ENCODE measurements around the gene SYT13.

SYT13 gene

DNA sequence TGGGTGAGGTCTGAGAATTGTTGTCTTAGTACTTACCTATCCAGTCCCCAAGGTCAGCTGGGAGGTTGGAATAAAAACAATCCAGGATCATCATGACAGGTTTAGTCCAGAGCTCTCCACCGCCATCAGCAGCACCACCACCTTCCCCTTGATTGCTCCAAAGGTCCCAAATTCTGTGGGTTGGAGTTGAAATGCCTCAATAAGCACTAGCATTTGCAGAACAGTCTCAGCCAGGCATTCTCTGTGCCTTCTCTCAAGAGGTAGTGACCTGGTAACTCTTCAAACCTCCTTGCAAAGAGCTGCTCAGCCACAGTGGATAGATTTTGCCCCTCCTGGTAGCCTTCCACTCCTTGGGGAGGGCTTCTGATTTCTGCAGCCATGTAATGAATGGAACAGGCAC lies 70.1 kb downstream of the SYT13 start:
- DNase-seq (ENCODE audit: low read depth) = no peak

DNA sequence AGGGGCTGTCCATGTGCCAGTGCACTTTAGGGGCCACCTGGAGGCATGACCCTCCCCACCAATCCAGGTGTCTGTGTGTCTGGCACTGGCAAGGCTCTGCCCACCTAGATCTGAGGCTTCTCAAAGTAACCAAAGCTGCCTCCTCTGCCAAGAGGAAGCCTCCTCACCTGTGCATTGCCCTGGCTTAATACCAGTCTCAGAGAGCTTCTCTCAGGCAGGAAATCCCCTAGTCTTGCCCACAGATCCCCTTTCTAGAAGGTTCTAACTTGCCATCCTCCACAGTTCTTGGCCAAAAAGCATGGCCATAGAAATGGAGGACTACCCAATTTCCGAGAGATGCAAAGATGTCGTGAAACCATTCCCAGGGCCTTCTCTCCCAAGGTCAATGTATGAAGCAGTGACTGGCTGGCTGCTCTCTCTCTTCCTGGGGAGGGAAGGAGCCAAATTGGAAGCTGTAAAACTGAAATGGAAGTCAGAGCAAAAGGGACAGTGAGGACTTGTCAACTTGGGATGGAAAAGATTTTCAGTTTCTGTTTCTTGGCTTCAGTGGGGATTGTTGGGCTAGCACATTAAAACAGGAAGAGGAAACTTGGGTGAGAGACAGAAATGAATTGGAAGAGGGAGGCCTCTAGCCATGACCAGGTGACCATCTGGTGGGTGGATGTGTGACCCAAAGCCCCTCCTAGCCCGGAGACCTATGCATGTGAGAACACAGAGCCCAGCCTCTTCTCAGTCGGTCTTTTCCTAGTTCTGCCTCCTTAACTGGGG lies 70.9 kb downstream of the SYT13 start:
- DNase-seq (ENCODE audit: low read depth) = no peak

DNA sequence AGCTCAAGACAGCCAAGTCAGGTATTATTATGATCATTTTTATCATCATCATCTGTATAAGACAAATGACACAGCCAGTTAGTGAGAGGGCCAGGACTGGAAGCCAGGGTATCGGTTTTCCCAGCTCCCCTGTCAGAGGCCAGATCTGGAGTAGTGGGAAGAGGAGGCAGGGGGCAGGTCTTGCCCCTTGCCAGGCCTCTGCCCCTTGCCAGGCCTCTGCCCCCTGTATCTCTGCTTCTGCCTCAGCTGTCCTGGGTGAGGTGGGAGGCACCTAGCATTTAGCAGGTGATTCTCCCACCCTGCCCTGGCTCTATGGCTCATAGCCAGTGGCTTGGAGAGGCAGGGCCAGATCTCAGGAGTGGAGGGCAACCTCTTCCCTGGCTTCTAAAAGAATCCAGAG lies 72.4 kb downstream of the SYT13 start:
- no peak for DNase-seq (ENCODE audit: low read depth)

DNA sequence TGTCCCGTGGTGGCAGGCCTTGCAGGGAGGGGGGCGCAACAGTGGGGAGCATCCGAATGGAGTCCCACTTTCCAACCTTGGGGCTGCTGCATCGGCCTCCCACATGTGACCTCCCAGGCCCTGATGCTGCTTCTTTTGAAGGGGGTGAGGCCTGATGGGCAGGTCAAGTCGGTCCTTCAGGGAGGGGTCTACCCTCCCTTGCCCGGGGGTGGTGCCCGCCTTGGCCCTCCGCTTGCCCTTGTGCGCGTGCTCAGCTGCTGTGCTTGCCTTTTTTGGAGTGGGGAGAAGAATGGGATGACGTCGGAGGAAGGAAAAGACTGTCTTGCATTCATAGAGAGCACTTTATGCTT lies 72.8 kb downstream of the SYT13 start:
- DNase-seq (ENCODE audit: low read depth) = no peak

DNA sequence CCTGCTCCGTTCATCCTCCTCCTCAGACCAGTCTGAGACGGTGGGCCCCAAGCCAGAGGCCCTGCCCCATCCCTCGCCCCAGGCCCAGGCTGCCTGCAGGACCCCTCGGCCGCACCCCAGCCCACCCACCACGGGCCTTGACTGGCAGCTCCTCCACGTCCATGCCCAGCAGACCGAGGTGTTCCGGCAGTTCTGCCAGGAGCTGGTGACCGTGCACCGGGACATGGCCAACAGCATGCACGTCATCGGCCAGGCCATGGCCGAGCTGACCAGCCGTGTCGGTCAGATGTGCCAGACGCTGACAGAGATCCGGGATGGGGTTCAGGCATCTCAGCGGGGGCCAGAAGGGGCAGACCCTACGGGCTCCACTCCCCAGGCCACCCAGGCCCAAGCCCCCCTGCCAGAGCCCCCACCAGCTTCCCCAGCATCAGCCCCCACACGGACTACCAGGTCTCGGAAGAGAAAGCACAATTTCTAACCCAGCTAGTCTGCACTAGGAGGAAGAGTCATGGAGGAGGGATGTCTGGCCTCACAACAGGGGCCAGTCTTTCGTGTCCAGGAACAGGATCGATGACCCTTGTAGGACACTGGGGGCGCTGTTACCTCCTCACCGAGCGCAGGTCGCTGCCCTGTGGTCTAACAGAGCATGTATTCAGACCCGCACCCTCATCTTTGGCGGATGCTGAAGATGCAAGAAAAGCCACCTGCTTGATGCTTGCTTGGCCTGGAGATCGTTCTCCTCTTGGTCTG lies 73.4 kb downstream of the SYT13 start:
- no peak for DNase-seq (ENCODE audit: low read depth)

DNA sequence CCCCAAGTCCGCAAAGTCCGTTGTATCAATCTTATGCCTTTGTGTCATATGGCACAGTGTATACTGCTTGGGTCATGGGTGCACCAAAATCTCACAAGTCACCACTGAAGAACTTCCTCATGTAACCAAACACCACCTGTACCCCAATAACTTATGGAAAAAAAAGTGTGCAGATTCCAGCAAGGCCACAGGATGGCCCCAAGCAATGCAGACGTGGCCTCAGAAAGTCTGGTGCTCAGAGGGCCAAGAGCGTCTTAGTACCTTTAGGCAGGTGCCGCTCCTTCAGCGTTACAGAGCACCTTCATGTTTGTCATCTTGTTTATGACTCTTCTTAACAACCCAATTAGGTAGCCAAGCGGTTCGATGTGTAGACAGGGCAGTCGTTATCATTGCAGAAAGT lies 74.4 kb downstream of the SYT13 start:
- DNase-seq (ENCODE audit: low read depth) = no peak

DNA sequence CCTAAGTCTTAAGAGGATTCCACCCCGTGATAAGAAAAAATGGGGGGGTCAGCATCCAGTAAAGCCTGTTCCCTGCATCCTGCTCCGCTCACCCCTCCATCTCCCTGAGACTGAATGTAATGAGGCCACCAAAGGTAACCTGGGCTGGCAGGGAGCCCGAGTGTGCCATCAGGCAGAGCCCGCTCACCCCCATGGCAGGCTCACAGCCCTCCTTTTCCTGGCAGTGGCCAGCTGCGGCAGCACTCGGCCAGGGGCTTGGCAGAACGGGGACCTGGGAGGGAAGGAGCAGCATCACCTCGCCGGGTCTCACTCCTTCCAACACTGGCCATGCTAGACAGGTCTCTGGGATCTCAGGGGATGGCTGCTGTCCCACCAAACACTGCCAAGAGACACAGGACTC lies 75.3 kb downstream of the SYT13 start:
- DNase-seq (ENCODE audit: low read depth) = no peak

- DNase-seq (ENCODE audit: low read depth) = no peak
These were observed 76.0 kb downstream of the SYT13 start for GRCh38 chr11:45209891-45210699.

- DNase-seq (ENCODE audit: low read depth) = no peak
These were observed 76.9 kb downstream of the SYT13 start for GRCh38 chr11:45209000-45209879.

DNA sequence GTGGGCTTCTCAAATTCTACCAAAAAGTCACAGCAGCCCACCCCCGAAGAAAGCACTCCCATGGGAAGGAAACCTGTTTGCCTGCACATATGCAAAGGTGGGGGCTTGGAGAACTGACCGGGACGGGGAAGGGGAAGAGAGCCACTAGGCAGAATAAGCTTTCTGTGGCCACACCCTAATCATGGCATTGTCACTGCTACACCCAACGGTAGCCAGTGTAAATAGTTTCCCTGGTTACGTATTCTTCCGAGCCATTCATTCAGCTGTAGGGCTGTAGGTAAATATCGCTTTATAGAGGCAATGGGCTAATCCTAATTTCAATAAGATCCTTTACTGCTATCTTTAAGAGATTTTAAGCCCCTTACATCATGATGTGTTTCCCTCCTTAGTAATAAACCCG lies 78.0 kb downstream of the SYT13 start:
- no peak for DNase-seq (ENCODE audit: low read depth)

DNA sequence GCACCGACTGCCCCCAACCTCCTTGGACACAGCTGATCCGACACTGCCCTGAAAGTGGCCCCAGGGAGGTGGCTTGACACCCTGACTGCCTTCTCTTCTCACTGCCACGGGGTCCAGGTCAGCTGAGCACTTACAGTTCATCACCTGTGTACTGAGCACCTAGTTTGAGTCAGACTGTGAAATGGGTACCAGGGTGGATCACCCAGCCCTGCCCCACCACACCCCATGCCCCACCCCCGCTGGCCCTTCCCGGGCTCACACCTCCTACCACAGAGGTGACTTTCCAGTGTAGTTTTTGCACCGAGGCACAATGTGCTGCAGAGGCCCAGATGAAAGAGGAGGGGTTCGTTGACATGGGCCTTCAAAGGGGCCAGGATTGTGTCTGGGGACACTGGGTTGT lies 80.2 kb downstream of the SYT13 start:
- no peak for DNase-seq (ENCODE audit: low read depth)

DNA sequence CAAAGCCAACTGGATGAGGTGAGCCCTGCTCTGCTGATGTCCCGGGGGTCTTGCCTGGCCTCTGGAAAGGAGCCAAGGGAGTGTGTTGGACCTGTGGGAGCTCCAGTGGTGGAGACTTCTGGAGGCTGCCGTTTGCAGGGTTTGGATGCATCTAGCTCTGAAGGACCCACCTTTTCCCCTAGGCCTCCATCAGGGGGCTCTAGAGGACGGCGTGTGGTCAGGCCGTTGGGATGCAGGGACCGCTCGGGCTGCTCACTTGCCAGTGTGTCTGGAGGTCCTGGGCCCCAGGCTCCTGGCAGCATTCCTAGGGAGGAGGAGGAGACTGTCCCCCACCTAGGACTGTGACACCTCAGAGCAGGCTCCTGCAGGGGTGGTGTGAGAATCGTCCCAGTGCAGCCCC lies 81.4 kb downstream of the SYT13 start:
- DNase-seq (ENCODE audit: low read depth) = no peak

GRCh38 chr11:45193695-45194094 lies 92.4 kb downstream of the SYT13 start:
- DNase-seq (ENCODE audit: low read depth) = no peak
